NCI-H2227 (cell line): ENCODE measurements around the gene KRTAP12-1.

ENCODE experiments used
- DNase-seq: peaks from one replicate; lab custom pipeline; 2025; ENCODE audit not compliant: unreplicated experiment; lab: John Stamatoyannopoulos, UW

KRTAP12-1 gene

GRCh38 chr21:44681861-44682579 lies at the start of gene KRTAP12-1:
KRTAP12-1 (minus strand) TSS chr21:44682163; CDS start chr21:44682123, 40 bp downstream.
- no peak for DNase-seq

GRCh38 chr21:44730951-44731579 lies 49.1 kb upstream of the KRTAP12-1 start:
- no peak for DNase-seq

GRCh38 chr21:44730028-44730395 lies 48.0 kb upstream of the KRTAP12-1 start:
- DNase-seq: no peak

- DNase-seq: no peak
Measured at GRCh38 chr21:44729336-44730027, 47.5 kb upstream of the KRTAP12-1 start.

GRCh38 chr21:44728716-44729115 lies 46.8 kb upstream of the KRTAP12-1 start:
- no peak for DNase-seq

- no peak for DNase-seq
Measured at GRCh38 chr21:44727757-44728156, 45.8 kb upstream of the KRTAP12-1 start.

GRCh38 chr21:44727321-44727720 lies 45.4 kb upstream of the KRTAP12-1 start:
- no peak for DNase-seq

GRCh38 chr21:44726826-44727225 lies 44.9 kb upstream of the KRTAP12-1 start:
- no peak for DNase-seq

GRCh38 chr21:44724926-44725325 lies 43.0 kb upstream of the KRTAP12-1 start:
- no peak for DNase-seq

GRCh38 chr21:44724196-44724595 lies 42.2 kb upstream of the KRTAP12-1 start:
- DNase-seq: no peak

GRCh38 chr21:44723177-44724131 lies 41.5 kb upstream of the KRTAP12-1 start:
- peak; percentile 84 for DNase-seq

- peak; percentile 59 for DNase-seq
Measured at GRCh38 chr21:44722731-44723130, 40.8 kb upstream of the KRTAP12-1 start.

- DNase-seq: no peak
Measured at GRCh38 chr21:44720170-44720569, 38.2 kb upstream of the KRTAP12-1 start.

GRCh38 chr21:44718571-44718970 lies 36.6 kb upstream of the KRTAP12-1 start:
- no peak for DNase-seq

- DNase-seq: no peak
Measured at GRCh38 chr21:44718093-44718492, 36.1 kb upstream of the KRTAP12-1 start.

GRCh38 chr21:44716984-44717383 lies 35.0 kb upstream of the KRTAP12-1 start:
- DNase-seq: no peak

- no peak for DNase-seq
Measured at GRCh38 chr21:44714905-44715304, 32.9 kb upstream of the KRTAP12-1 start.

GRCh38 chr21:44713846-44714245 lies 31.9 kb upstream of the KRTAP12-1 start:
- DNase-seq: no peak

- DNase-seq: no peak
Measured at GRCh38 chr21:44713130-44713529, 31.2 kb upstream of the KRTAP12-1 start.

- no peak for DNase-seq
Measured at GRCh38 chr21:44712203-44713028, 30.5 kb upstream of the KRTAP12-1 start.
